ENCODE results near the gene CD36. TPM values are rescaled to one million over a fixed set of nuclear protein-coding genes. Genes with fewer than 3 reads are reported as not detected.

Gene CD36
- total RNA-seq, 4 donors from 2014 or later: 5.4 to 186 (median 12.1) TPM

DNA sequence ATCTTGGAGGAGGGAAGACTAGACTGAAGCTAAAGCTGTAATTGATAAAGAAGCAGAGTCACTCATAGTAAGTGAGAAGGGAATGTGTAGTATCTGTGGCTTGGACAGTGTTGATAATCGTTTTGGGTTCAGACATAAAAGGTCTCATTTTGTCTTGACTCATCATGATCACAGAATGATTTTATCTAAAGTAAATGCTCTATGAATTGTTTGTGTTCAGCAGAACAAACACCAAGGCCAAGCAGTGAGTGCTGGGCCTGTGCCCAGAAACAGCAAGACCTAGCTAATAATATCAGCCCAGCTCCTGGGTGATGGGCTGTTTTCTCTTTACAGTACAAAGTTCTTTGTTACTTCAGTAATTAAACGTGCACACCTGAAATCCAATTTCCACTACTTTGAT, 26.7 kb upstream of the CD36 start:
- intact Hi-C loops (cut with DNase I; ENCODE audit: low total_unique reads): no loop called here
- TF ChIP-seq POLR2A (IDR thresholded peaks at IDR 0.05): no peak
- TF ChIP-seq, protein P1, sequence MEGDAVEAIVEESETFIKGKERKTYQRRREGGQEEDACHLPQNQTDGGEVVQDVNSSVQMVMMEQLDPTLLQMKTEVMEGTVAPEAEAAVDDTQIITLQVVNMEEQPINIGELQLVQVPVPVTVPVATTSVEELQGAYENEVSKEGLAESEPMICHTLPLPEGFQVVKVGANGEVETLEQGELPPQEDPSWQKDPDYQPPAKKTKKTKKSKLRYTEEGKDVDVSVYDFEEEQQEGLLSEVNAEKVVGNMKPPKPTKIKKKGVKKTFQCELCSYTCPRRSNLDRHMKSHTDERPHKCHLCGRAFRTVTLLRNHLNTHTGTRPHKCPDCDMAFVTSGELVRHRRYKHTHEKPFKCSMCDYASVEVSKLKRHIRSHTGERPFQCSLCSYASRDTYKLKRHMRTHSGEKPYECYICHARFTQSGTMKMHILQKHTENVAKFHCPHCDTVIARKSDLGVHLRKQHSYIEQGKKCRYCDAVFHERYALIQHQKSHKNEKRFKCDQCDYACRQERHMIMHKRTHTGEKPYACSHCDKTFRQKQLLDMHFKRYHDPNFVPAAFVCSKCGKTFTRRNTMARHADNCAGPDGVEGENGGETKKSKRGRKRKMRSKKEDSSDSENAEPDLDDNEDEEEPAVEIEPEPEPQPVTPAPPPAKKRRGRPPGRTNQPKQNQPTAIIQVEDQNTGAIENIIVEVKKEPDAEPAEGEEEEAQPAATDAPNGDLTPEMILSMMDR (IDR thresholded peaks at IDR 0.05): no peak
- no peaks in the 10 kb centered on the region for H3K4me1 ChIP-seq
- no peaks in the 10 kb centered on the region for H3K9me3 ChIP-seq
- no peak overlapping the region for H3K4me3 ChIP-seq
- H3K36me3 ChIP-seq: no peaks in the 10 kb centered on the region
- no peaks in the 10 kb centered on the region for H3K27me3 ChIP-seq
- no peak for DNase-seq
- H3K27ac ChIP-seq: no peak overlapping the region

DNA sequence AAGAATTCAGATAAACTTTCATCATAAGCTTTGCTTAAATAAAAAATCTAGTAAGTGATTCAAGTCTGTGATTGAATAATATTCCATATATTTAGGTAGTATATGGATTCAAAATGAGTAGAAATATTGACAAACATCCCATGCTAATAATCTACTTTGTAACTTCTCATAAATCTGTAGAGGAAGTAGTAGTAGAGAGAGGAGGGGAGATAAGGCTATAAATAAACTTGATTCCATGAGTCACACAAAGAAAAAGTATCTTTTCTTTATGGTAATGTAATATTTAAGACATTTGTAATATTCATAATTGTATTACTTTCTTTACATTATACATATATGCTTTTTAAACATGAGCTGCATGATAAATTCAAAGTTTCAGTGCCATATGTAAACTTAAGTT, 25.6 kb upstream of the CD36 start:
- Histone ChIP-seq H3K9me3 (no peaks in the 10 kb centered on the region), H3K4me3 (no peak overlapping the region), H3K27ac (no peak overlapping the region), H3K27me3 (no peaks in the 10 kb centered on the region), H3K36me3 (no peaks in the 10 kb centered on the region), H3K4me1 (no peaks in the 10 kb centered on the region)
- DNase-seq: no peak
- intact Hi-C loops (cut with DNase I; ENCODE audit: low total_unique reads): no loop called here
- TF ChIP-seq, protein P1 (IDR thresholded peaks at IDR 0.05): no peak
- TF ChIP-seq POLR2A (IDR thresholded peaks at IDR 0.05): no peak

DNA sequence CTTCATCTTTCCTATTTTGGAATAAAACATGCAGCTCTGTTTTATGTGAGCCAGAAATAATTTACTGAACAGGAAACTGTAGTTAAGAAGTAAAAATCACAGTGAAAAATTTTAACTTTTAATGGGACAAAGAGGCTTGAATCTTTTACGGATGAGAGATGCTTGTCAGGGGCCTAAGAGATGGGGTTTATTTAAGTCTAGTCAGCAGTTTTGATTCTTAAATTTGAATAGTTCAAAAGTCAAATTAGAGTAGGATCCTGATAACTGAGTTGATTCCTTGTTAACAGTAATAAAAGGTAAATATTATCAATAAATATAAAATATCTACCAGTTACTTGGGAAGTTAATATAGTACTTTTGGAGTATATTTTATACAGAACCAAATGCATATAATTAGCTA, 24.9 kb upstream of the CD36 start:
- no peaks in the 10 kb centered on the region for H3K36me3 ChIP-seq
- DNase-seq: no peak
- intact Hi-C loops (cut with DNase I; ENCODE audit: low total_unique reads): no loop called here
- no peak overlapping the region for H3K27ac ChIP-seq
- no peaks in the 10 kb centered on the region for H3K9me3 ChIP-seq
- no peaks in the 10 kb centered on the region for H3K4me1 ChIP-seq
- TF ChIP-seq, protein P1 (IDR thresholded peaks at IDR 0.05): no peak
- no peak for TF ChIP-seq POLR2A (IDR thresholded peaks at IDR 0.05)
- H3K4me3 ChIP-seq: no peak overlapping the region
- H3K27me3 ChIP-seq: no peaks in the 10 kb centered on the region

DNA sequence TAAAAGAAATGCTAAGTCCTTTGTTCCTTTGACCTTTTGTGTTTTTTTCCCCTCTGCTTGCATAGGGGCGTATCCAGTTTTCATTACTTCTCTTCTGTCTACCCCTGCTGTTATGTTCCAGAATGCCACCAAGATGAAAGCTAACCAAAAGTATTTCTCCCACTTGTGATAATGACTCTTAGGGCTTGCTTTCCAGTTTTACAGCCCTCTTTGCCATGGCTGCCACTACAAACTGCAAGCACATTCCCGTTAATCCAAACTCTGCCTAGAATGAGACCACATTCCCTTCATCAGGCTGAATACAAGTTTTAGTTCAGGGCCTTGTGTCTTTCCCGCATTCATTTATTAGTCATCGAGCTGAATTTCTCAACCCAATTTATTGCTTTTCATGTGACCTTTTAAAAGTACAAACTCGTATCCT, 23.6 kb upstream of the CD36 start:
- no peaks in the 10 kb centered on the region for H3K27me3 ChIP-seq
- no peak overlapping the region for H3K4me3 ChIP-seq
- intact Hi-C loops (cut with DNase I; ENCODE audit: low total_unique reads): no loop called here

GRCh38 chr7:80618096-80618495, 20.3 kb upstream of the CD36 start:
- Histone ChIP-seq H3K4me3 (no peak overlapping the region), H3K36me3 (no peaks in the 10 kb centered on the region), H3K27me3 (no peaks in the 10 kb centered on the region), H3K27ac (no peak overlapping the region), H3K4me1 (no peaks in the 10 kb centered on the region), H3K9me3 (no peaks in the 10 kb centered on the region)
- TF ChIP-seq POLR2A (IDR thresholded peaks at IDR 0.05): no peak
- TF ChIP-seq, protein P1 (IDR thresholded peaks at IDR 0.05): no peak
- intact Hi-C loops (cut with DNase I; ENCODE audit: low total_unique reads): no loop called here
- no peak for DNase-seq

More for the DNA sequence above, 23.6 kb upstream of the CD36 start:
- TF ChIP-seq, protein P1 (IDR thresholded peaks at IDR 0.05): no peak
- no peak for TF ChIP-seq POLR2A (IDR thresholded peaks at IDR 0.05)
- no peaks in the 10 kb centered on the region for H3K9me3 ChIP-seq
- no peak overlapping the region for H3K27ac ChIP-seq
- no peaks in the 10 kb centered on the region for H3K4me1 ChIP-seq
- no peaks in the 10 kb centered on the region for H3K36me3 ChIP-seq
- no peak for DNase-seq

Measured in uterus (tissue), 4 donors.